Measurements from ENCODE around the gene XCR1.

The XCR1 gene

DNA sequence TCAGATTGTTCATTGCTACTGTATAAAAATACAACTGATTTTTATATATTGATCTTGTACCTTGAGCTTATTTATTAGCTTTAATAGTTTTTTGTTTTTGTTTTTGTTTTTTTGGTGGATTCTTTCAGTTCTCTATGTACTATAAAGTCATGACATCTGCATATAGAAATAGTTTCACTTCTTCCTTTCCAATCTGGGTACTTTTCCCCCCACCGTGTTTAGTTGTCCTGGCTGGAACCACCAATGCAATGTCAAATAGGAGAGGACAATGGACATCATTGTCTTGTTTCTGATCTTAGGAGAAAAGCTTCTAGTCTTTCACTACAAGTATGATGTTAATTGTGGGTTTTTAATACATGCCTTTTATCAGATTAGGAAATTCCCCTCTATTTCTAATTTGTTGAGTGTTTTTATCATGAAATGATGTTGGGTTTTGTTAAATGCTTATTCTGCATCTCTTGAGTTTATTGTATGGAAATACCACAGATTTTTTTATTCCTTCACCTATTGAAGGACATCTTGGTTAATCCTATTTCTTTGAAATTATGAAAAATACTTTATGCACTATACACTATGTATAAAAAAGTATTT is 2.8 kb upstream of the XCR1 start:
- H3K4me1 ChIP-seq (ENCODE audit: control insufficient read depth, insufficient read depth, low read length): no peaks in the 10 kb centered on the region
- ChIA-PET CTCF (interaction anchor here (1.6 kb wide), 1 partner anchor 49 kb away, joined by 3 read pairs; no protein-coding TSS in a partner anchor), POLR2A (no interaction called here)
- H3K9me3 ChIP-seq (ENCODE audit: control insufficient read depth, insufficient read depth, low read depth, low read length): no peaks in the 10 kb centered on the region
- TF ChIP-seq, protein P1, sequence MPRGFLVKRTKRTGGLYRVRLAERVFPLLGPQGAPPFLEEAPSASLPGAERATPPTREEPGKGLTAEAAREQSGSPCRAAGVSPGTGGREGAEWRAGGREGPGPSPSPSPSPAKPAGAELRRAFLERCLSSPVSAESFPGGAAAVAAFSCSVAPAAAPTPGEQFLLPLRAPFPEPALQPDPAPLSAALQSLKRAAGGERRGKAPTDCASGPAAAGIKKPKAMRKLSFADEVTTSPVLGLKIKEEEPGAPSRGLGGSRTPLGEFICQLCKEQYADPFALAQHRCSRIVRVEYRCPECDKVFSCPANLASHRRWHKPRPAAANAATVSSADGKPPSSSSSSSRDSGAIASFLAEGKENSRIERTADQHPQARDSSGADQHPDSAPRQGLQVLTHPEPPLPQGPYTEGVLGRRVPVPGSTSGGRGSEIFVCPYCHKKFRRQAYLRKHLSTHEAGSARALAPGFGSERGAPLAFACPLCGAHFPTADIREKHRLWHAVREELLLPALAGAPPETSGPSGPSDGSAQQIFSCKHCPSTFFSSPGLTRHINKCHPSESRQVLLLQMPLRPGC (tag by site-specific recombination; IDR thresholded peaks at IDR 0.05): no peak
- TF ChIP-seq ZNF202 (tag by site-specific recombination; IDR thresholded peaks at IDR 0.05; ENCODE audit: borderline replicate concordance): no peak
- no peak for TF ChIP-seq ATF2 (tag by site-specific recombination; IDR thresholded peaks at IDR 0.05; ENCODE audit: low read depth)
- TF ChIP-seq, protein P2, sequence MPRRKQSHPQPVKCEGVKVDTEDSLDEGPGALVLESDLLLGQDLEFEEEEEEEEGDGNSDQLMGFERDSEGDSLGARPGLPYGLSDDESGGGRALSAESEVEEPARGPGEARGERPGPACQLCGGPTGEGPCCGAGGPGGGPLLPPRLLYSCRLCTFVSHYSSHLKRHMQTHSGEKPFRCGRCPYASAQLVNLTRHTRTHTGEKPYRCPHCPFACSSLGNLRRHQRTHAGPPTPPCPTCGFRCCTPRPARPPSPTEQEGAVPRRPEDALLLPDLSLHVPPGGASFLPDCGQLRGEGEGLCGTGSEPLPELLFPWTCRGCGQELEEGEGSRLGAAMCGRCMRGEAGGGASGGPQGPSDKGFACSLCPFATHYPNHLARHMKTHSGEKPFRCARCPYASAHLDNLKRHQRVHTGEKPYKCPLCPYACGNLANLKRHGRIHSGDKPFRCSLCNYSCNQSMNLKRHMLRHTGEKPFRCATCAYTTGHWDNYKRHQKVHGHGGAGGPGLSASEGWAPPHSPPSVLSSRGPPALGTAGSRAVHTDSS (tag by site-specific recombination; IDR thresholded peaks at IDR 0.05): no peak
- no peak for TF ChIP-seq ZNF138 (tag by site-specific recombination; IDR thresholded peaks at IDR 0.05; ENCODE audit: borderline replicate concordance)
- no peak for TF ChIP-seq ZNF558 (tag by site-specific recombination; IDR thresholded peaks at IDR 0.05)
- no peak for TF ChIP-seq ZNF785 (tag by site-specific recombination; IDR thresholded peaks at IDR 0.05)
- TF ChIP-seq ZNF610 (tag by site-specific recombination; IDR thresholded peaks at IDR 0.05; ENCODE audit: borderline replicate concordance): no peak
- no peak for TF ChIP-seq KLF7 (tag by site-specific recombination; IDR thresholded peaks at IDR 0.05; ENCODE audit: borderline replicate concordance)
- TF ChIP-seq ZNF266 (tag by site-specific recombination; IDR thresholded peaks at IDR 0.05; ENCODE audit: low read depth): no peak
- TF ChIP-seq, protein P3, sequence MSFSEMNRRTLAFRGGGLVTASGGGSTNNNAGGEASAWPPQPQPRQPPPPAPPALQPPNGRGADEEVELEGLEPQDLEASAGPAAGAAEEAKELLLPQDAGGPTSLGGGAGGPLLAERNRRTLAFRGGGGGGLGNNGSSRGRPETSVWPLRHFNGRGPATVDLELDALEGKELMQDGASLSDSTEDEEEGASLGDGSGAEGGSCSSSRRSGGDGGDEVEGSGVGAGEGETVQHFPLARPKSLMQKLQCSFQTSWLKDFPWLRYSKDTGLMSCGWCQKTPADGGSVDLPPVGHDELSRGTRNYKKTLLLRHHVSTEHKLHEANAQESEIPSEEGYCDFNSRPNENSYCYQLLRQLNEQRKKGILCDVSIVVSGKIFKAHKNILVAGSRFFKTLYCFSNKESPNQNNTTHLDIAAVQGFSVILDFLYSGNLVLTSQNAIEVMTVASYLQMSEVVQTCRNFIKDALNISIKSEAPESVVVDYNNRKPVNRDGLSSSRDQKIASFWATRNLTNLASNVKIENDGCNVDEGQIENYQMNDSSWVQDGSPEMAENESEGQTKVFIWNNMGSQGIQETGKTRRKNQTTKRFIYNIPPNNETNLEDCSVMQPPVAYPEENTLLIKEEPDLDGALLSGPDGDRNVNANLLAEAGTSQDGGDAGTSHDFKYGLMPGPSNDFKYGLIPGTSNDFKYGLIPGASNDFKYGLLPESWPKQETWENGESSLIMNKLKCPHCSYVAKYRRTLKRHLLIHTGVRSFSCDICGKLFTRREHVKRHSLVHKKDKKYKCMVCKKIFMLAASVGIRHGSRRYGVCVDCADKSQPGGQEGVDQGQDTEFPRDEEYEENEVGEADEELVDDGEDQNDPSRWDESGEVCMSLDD (tag by site-specific recombination; IDR thresholded peaks at IDR 0.05): no peak
- TF ChIP-seq ZNF423 (tag by site-specific recombination; IDR thresholded peaks at IDR 0.05): no peak
- TF ChIP-seq ZFP69B (tag by site-specific recombination; IDR thresholded peaks at IDR 0.05): no peak
- TF ChIP-seq REST (tag by site-specific recombination; IDR thresholded peaks at IDR 0.05): no peak
- TF ChIP-seq ZNF10 (tag by site-specific recombination; IDR thresholded peaks at IDR 0.05): no peak
- TF ChIP-seq ZNF561 (tag by site-specific recombination; IDR thresholded peaks at IDR 0.05; ENCODE audit: borderline replicate concordance): no peak
- no peak for TF ChIP-seq ZNF274 (IDR thresholded peaks at IDR 0.05; ENCODE audit: low read length)
- no peak for TF ChIP-seq ZNF274 (tag by site-specific recombination; IDR thresholded peaks at IDR 0.05; ENCODE audit: borderline replicate concordance)
- no peak for TF ChIP-seq TRIM28 (IDR thresholded peaks at IDR 0.05; ENCODE audit: borderline replicate concordance, low read length)
- H3K27ac ChIP-seq (ENCODE audit: extremely low read depth, low read depth, low read length): no peak overlapping the region
- no peaks in the 10 kb centered on the region for H3K36me3 ChIP-seq (ENCODE audit: control insufficient read depth in 2 of 2, insufficient read depth in 1 of 2, low read length in 2 of 2)
- H3K4me3 ChIP-seq (ENCODE audit: low read depth, low read length): no peak overlapping the region

Measured in HEK293 (cell line).